HG03280 (cell line): Measurements from ENCODE around the gene RARRES2.

Experiments used
- ATAC-seq: cut with Tn5 transposase; IDR thresholded peaks from one replicate; pipeline ENCODE4 v1.9.1; 2021; ENCODE audit warnings: mild to moderate bottlenecking, moderate library complexity; ENCODE audit not compliant: unreplicated experiment

The RARRES2 gene

GRCh38 chr7:150377196-150377595, 35.8 kb upstream of the RARRES2 start:
- no peak for ATAC-seq

GRCh38 chr7:150376560-150376959, 35.1 kb upstream of the RARRES2 start:
- ATAC-seq: no peak

GRCh38 chr7:150375662-150376521, 34.5 kb upstream of the RARRES2 start:
- no peak for ATAC-seq

- ATAC-seq: no peak
Measured at GRCh38 chr7:150374472-150374871, 33.0 kb upstream of the RARRES2 start.

- ATAC-seq: no peak
Measured at GRCh38 chr7:150374026-150374425, 32.6 kb upstream of the RARRES2 start.

- no peak for ATAC-seq
Measured at GRCh38 chr7:150373049-150373801, 31.8 kb upstream of the RARRES2 start.

GRCh38 chr7:150372271-150373048, 31.0 kb upstream of the RARRES2 start:
- no peak for ATAC-seq

- no peak for ATAC-seq
Measured at GRCh38 chr7:150371996-150372270, 30.5 kb upstream of the RARRES2 start.

GRCh38 chr7:150371131-150371995, 29.9 kb upstream of the RARRES2 start:
- no peak for ATAC-seq

- ATAC-seq: no peak
Measured at GRCh38 chr7:150370612-150371071, 29.2 kb upstream of the RARRES2 start.

GRCh38 chr7:150369748-150370501, 28.5 kb upstream of the RARRES2 start:
- no peak for ATAC-seq

- ATAC-seq: peak; percentile 36
Measured at GRCh38 chr7:150368884-150369747, 27.7 kb upstream of the RARRES2 start.

GRCh38 chr7:150368096-150368883, 26.9 kb upstream of the RARRES2 start, which contains the start of gene REPIN1:
Gene REPIN1 (plus strand): TSS chr7:150368822. CDS start chr7:150369712, 890 bp downstream.
- peak; percentile 67 for ATAC-seq

- ATAC-seq: no peak
Measured at GRCh38 chr7:150367677-150368095, 26.3 kb upstream of the RARRES2 start.

- ATAC-seq: no peak
Measured at GRCh38 chr7:150365673-150366398, 24.4 kb upstream of the RARRES2 start.

GRCh38 chr7:150365194-150365593, 23.8 kb upstream of the RARRES2 start:
- no peak for ATAC-seq

GRCh38 chr7:150363872-150364271, 22.4 kb upstream of the RARRES2 start:
- no peak for ATAC-seq
